ENCODE data around the gene CAMTA1. TPM values are rescaled to one million over a fixed set of nuclear protein-coding genes. Genes with fewer than 3 reads are reported as not detected.
"Not testable (repeated sequence)": the region's sequence is repeated elsewhere in the genome, so short reads cannot be mapped to it uniquely, and the experiment has no call there.

CAMTA1 gene
- polyA plus RNA-seq, 1 experiment: 23.1 TPM

DNA sequence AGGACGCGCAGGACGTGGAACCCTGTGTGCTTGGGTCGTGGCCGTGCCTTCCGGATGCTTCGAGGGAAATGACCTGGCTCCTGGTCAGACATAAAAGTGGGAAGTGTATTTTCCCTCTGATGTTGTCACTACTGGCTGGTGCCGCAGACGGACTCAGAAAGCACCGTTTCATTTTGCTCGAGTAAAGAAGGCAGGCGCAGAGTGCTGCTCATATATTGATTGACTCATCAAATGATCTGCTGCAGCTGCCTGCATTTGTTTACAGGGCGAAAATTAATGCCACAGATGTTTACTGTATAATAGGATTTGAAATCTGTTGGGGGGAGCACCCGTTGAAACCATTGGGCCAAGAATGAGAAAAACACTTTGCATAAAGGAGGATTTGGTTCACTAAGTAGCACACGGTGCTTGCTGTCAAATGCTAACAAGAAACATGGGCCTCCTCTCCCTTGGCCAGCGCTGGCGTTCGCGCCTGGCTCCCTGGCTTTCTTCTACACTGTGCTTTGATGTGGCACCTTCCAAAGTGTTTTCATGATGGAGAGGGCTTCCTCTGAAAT is 365.5 kb downstream of the CAMTA1 start:
- POLR2A ChIA-PET: no interaction called here
- Histone ChIP-seq H3K36me3 (ENCODE audit: control insufficient read depth, insufficient read depth, low read length) (no peaks in the 10 kb centered on the region), H3K4me3 (ENCODE audit: low read depth, low read length) (no peak overlapping the region), H3K27me3 (ENCODE audit: control insufficient read depth, insufficient read depth, low read length) (peaks cover 8% of the 10 kb centered on the region)
- CTCF ChIA-PET: no interaction called here
- TF ChIP-seq, protein P1, sequence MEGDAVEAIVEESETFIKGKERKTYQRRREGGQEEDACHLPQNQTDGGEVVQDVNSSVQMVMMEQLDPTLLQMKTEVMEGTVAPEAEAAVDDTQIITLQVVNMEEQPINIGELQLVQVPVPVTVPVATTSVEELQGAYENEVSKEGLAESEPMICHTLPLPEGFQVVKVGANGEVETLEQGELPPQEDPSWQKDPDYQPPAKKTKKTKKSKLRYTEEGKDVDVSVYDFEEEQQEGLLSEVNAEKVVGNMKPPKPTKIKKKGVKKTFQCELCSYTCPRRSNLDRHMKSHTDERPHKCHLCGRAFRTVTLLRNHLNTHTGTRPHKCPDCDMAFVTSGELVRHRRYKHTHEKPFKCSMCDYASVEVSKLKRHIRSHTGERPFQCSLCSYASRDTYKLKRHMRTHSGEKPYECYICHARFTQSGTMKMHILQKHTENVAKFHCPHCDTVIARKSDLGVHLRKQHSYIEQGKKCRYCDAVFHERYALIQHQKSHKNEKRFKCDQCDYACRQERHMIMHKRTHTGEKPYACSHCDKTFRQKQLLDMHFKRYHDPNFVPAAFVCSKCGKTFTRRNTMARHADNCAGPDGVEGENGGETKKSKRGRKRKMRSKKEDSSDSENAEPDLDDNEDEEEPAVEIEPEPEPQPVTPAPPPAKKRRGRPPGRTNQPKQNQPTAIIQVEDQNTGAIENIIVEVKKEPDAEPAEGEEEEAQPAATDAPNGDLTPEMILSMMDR (IDR thresholded peaks at IDR 0.05; ENCODE audit: insufficient read depth, low read depth, low read length): no peak
- DNase-seq (ENCODE audit: low read depth): no peak

DNA sequence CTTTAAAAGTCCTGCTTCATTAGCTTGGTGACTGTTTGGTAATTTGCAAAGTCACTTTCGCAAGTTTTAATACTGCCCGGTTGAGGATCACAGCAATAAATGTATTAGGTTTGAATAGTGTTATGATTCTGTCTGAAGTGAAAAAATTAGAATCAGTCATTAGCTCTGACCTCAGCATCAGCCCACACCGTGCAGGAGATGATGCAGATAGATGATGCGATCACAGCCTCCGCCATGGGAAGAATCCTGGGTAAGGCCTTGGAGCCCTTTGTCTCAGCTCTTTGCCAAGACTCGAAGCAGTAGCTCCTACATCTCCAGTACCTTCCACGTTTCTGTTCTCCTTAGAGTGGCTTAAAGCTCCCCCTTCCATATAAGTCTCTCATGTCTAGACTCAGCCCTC is 366.7 kb downstream of the CAMTA1 start:
- DNase-seq (ENCODE audit: low read depth): no peak
- Histone ChIP-seq H3K27me3 (ENCODE audit: control insufficient read depth, insufficient read depth, low read length) (peaks cover 8% of the 10 kb centered on the region), H3K36me3 (ENCODE audit: control insufficient read depth, insufficient read depth, low read length) (no peaks in the 10 kb centered on the region), H3K4me3 (ENCODE audit: low read depth, low read length) (no peak overlapping the region)
- ChIA-PET CTCF (no interaction called here), POLR2A (no interaction called here)
- TF ChIP-seq, protein P1 (IDR thresholded peaks at IDR 0.05; ENCODE audit: insufficient read depth, low read depth, low read length): no peak

DNA sequence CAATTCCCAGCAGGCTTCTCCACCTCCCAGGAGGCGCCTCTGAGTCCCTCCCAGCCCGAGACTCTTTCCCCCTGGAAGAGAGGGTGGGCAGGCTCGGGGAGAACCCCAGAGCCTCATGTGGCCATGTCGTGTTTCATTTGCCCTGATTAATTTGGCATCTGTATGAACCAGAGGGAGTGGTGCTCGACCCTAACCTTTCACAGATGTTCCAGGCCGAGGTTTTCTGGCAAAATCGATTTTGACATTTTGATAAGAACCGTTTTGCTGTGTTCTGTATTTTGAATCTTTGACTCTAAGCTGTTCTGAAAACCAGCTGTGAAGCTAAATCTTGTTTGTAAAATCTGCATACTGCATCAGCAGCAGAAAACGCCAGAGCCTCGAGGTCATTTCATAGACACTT is 367.4 kb downstream of the CAMTA1 start:
- DNase-seq (ENCODE audit: low read depth): no peak
- Histone ChIP-seq H3K36me3 (ENCODE audit: control insufficient read depth, insufficient read depth, low read length) (no peaks in the 10 kb centered on the region), H3K27me3 (ENCODE audit: control insufficient read depth, insufficient read depth, low read length) (peaks cover 8% of the 10 kb centered on the region), H3K4me3 (ENCODE audit: low read depth, low read length) (no peak overlapping the region)
- POLR2A ChIA-PET: no interaction called here
- TF ChIP-seq, protein P1 (IDR thresholded peaks at IDR 0.05; ENCODE audit: insufficient read depth, low read depth, low read length): no peak
- CTCF ChIA-PET: no interaction called here

DNA sequence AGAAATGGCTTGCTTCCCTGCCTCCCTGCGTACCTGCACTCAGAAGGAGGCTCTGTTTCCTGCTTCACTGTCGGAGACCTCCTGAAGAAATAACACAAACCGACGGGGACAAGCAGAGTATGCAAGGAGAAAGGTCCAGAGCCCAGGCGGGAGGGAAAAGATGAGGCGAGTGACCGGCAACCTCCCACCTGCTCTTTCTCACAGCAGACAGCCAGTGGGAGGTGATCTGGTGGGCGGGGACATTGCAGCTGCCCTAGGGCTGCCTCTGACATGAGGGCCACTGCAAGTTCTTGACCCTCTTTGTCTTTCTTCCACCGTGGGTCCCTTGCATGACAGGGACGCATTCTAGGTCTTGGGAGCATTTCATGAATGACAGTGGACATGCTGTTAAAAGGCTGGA is 368.2 kb downstream of the CAMTA1 start:
- ChIA-PET CTCF (no interaction called here), POLR2A (no interaction called here)
- Histone ChIP-seq H3K27me3 (ENCODE audit: control insufficient read depth, insufficient read depth, low read length) (peaks cover 8% of the 10 kb centered on the region), H3K4me3 (ENCODE audit: low read depth, low read length) (no peak overlapping the region), H3K36me3 (ENCODE audit: control insufficient read depth, insufficient read depth, low read length) (no peaks in the 10 kb centered on the region)
- TF ChIP-seq, protein P1 (IDR thresholded peaks at IDR 0.05; ENCODE audit: insufficient read depth, low read depth, low read length): no peak
- no peak for DNase-seq (ENCODE audit: low read depth)

DNA sequence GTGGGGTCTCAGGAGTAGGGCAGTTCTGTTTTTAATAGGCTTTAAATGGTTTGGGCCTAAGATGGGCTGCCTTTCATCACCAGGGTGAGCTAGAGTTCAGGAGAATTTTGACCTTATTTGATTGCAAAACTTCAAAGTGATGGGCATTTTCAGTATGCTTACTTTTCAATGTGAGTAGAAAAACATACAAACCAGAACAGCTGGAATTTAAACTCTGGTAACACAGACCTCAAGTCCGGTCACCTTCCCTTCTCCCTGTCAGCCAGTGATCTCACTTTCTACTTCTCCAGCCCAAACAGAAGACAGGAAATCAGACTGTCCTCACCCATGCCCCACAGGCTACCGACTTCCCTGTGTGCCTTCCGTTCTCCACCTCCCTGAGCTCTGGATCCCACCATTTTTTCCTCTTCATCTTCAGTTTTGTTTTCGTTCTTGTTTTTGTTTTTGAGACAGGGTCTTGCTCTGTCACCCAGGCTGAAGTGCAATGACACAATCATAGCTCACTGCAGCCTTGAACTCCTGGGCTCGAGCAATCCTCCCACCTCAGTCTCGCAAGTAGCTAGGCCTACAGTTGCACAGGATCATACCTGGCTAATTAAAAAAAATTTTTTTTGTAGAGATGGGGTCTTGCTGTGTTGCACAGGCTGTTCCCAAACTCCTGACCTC is 374.0 kb downstream of the CAMTA1 start:
- peaks cover 3% of the 10 kb centered on the region; the same call in 1 of the 2 replicates for H3K27me3 ChIP-seq (ENCODE audit: control insufficient read depth, insufficient read depth, low read length)
- H3K36me3 ChIP-seq (ENCODE audit: control insufficient read depth, insufficient read depth, low read length): no peaks in the 10 kb centered on the region
- ChIA-PET CTCF (interaction anchor here (1.2 kb wide), 1 partner anchor 14 kb away, joined by 3 read pairs; no protein-coding TSS in a partner anchor), POLR2A (no interaction called here)
- H3K4me3 ChIP-seq (ENCODE audit: low read depth, low read length): no peak overlapping the region
- no peak for DNase-seq (ENCODE audit: low read depth)
- TF ChIP-seq, protein P1 (IDR thresholded peaks at IDR 0.05; ENCODE audit: insufficient read depth, low read depth, low read length): no peak

DNA sequence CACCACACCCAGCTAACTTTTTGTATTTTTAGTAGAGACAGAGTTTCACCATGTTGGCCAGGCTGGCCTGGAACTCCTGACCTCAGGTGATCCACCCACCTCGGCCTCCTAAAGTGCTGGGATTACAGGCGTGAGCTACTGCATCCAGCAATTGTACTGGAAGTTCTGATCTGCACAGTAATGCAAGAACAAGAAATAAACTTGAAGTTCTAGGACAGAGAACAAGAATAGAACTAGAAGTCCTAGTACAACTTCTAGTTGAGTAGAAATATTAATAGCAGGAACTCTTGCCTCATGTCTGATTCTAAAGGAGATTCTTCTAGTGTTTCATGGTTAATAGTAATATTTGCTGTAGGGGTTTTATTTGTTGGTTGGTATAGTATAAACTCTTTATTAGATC is 383.3 kb downstream of the CAMTA1 start:
- H3K36me3 ChIP-seq (ENCODE audit: control insufficient read depth, insufficient read depth, low read length); H3K27me3 ChIP-seq (ENCODE audit: control insufficient read depth, insufficient read depth, low read length); H3K4me3 ChIP-seq (ENCODE audit: low read depth, low read length); POLR2A ChIA-PET; DNase-seq (ENCODE audit: low read depth): not testable (repeated sequence)
- CTCF ChIA-PET: interaction anchor here (1.5 kb wide), 1 partner anchor 99 kb away, joined by 3 read pairs; no protein-coding TSS in a partner anchor
